Natural killer cell treated with Interleukin-12 subunit alpha and Interleukin-12 subunit beta and Interleukin-15 and Interleukin-18, amount 100 ng/mL, for 72 hours (primary cell): ENCODE data around the gene DAP. TPM values are rescaled to one million over a fixed set of nuclear protein-coding genes. Genes with fewer than 3 reads are reported as not detected.

Experiments used
- ATAC-seq, 2 donors: fragments of 150-1000 bp; cut with Tn5 transposase in 1 of 2; sonication (Bioruptor Pico), chemical (Tn5 transposase) in 1 of 2; 2 replicates each; pipeline ENCODE4 v1.10.0; 2021
- DNase-seq: peaks from one replicate; pipeline ENCODE4 v3.0.0; 2022; ENCODE audit warnings: low spot score
- H3K27ac Mint-ChIP-seq, 2 donors: 1 replicate in 1 of 2; 2 replicates in 1 of 2; pipeline ENCODE4 v1.8.0; 2022; ENCODE audit warnings: mixed read lengths in 2 of 2, mild to moderate bottlenecking in 1 of 2, moderate library complexity in 1 of 2
- H3K27me3 Mint-ChIP-seq, 2 donors: 1 replicate in 1 of 2; 2 replicates in 1 of 2; pipeline ENCODE4 v1.8.0; 2022; ENCODE audit warnings: mixed read lengths in 2 of 2
- H3K36me3 Mint-ChIP-seq: one replicate; pipeline ENCODE4 v1.8.0; 2022; ENCODE audit warnings: mixed read lengths
- H3K4me1 Mint-ChIP-seq, 2 donors: 1 replicate in 1 of 2; 2 replicates in 1 of 2; pipeline ENCODE4 v1.8.0; 2022; ENCODE audit warnings: low read depth in 2 of 2, mixed read lengths in 2 of 2, mild to moderate bottlenecking in 1 of 2
- H3K4me3 Mint-ChIP-seq: one replicate; pipeline ENCODE4 v1.8.0; 2022; ENCODE audit warnings: mixed read lengths
- H3K9me3 Mint-ChIP-seq: 2 replicates; pipeline ENCODE4 v1.8.0; 2022; ENCODE audit warnings: mixed read lengths
- total RNA-seq, 2 donors: library from RNA; stranded (reverse); gene quantifications; one replicate each; pipeline ENCODE4 v1.2.3, GENCODE V29; 2022

DAP gene
- total RNA-seq, 2 donors from 2014 or later: 80.1 to 84.3 TPM

DNA sequence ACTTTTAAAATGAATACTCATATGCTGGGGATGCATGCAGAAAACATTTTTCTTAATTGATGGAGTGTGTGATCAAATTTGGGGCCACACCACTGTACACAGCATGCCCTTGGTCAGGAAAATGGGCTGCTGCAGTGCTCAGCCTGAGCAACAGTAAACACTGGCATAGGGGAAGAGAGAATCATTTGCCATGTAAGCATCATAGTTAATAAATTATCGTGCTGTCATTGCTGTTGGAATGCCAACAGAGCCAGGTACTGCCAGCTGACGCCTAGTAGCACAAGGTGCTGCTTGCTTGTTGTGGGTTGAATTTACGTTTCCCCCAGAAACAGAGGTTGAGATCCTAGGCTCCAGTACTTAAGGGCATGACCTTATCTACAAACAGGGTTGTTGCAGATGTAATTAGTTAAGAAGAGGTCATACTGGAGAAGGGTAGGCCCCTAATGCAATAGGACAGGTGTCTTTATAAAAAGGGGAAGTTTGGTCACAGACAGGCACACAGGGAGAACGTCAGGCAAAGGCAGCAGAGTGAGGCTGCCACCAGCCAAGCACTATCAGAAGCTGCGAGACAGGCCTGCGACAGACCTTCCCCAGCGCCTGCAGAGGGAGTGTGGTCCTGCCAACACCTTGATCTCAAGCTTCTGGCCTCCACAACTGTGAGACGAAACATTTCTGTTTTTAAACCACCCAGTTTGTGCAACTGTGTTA lies 25.3 kb downstream of the DAP start:
- DNase-seq (no peak), ATAC-seq (no peak)
- peaks cover 20 to 43% of the 10 kb centered on the region in 2 donors for H3K4me1 Mint-ChIP-seq
- no peak overlapping the region for H3K4me3 Mint-ChIP-seq
- H3K9me3 Mint-ChIP-seq: no peaks in the 10 kb centered on the region
- no peaks in the 10 kb centered on the region for H3K27me3 Mint-ChIP-seq
- peaks cover 22% of the 10 kb centered on the region for H3K36me3 Mint-ChIP-seq
- peak overlapping the region in 1 of 2 donors; percentile 63 for H3K27ac Mint-ChIP-seq

DNA sequence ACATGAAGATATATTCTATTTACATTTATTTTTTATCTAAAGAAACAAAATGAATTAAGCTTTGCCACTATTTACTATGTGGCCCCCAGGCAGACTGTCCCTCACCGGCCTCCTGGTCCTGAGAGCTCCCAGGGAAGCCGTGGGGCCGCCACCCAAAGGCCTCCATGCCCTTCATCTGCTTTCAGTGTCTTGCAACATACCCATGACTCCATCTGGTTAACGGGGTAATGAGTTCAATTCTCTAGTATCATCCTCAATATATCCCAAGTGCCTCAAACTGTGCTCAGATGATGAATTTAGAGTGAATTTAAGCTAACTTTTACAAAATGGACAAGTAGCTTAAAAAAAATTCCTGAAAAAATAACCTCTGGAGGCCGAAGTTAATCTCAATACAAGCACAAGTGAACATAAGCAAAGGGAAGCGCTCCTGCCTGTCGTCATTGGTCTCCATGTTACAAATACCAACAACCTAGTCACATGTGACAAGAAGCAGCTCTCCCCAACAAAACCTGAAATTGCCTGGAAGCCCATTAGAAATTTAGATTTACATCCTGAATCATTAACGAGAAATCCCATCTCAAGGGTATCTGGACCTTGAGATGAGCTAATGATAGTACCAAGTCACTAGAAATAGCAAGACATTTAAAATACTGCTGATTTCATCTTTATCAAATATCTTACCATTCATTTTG lies 26.1 kb downstream of the DAP start:
- no peak for DNase-seq
- no peak for ATAC-seq
- no peaks in the 10 kb centered on the region for H3K27me3 Mint-ChIP-seq
- no peak overlapping the region for H3K4me3 Mint-ChIP-seq
- H3K9me3 Mint-ChIP-seq: no peaks in the 10 kb centered on the region
- peaks cover 17% of the 10 kb centered on the region for H3K36me3 Mint-ChIP-seq
- H3K4me1 Mint-ChIP-seq: peaks cover 20 to 43% of the 10 kb centered on the region in 2 donors
- peak overlapping the region in 1 of 2 donors; percentile 63 for H3K27ac Mint-ChIP-seq

DNA sequence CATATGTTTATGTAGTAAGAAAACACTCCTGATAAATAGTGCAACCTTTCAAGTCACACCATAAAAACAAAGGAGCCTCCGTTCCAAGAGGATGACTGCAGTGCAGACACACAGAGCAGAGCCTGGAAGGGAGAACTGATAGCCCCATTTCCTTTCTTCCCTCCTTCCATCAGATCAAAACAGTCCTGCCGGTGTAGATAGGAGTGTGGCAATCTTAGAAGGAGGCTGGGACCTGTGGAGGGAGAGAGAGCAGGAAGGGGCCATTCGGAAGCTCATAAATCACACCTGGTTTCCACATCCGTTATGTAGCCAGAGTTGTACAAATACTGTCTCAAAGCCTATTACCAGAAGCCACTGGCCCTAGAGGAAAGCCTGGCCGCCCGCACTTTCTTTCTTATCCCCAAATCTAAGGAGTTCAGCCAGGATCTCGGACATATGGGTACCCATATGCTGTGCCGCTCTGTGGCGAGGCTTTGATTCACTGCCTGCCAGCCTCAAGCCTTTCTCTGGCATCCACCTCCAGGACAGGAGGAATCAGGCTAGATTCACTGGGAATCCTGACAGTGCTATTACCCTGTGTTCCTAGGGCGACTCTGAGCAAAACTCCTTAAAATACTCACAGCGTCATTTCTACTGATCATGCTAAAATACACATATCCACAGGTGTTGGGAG lies 26.9 kb downstream of the DAP start:
- H3K36me3 Mint-ChIP-seq: peaks cover 14% of the 10 kb centered on the region
- no peaks in the 10 kb centered on the region for H3K27me3 Mint-ChIP-seq
- no peaks in the 10 kb centered on the region for H3K9me3 Mint-ChIP-seq
- H3K4me1 Mint-ChIP-seq: peaks cover 25 to 50% of the 10 kb centered on the region in 2 donors
- peak; percentile 62 to 76 for ATAC-seq
- peak overlapping the region in 1 of 2 donors; percentile 63 for H3K27ac Mint-ChIP-seq
- DNase-seq: no peak
- peak overlapping the region; percentile 12 for H3K4me3 Mint-ChIP-seq

GRCh38 chr5:10733426-10733825 lies 27.6 kb downstream of the DAP start:
- DNase-seq (no peak), ATAC-seq (no peak)
- Mint-ChIP-seq H3K27ac (no peak overlapping the region), H3K9me3 (no peaks in the 10 kb centered on the region), H3K36me3 (peaks cover 9% of the 10 kb centered on the region), H3K27me3 (no peaks in the 10 kb centered on the region), H3K4me3 (no peak overlapping the region), H3K4me1 (peaks cover 30 to 55% of the 10 kb centered on the region in 2 donors)

- no peaks in the 10 kb centered on the region for H3K36me3 Mint-ChIP-seq
- no peak for ATAC-seq
- no peak overlapping the region for H3K27ac Mint-ChIP-seq
- no peaks in the 10 kb centered on the region for H3K27me3 Mint-ChIP-seq
- DNase-seq: no peak
- H3K9me3 Mint-ChIP-seq: no peaks in the 10 kb centered on the region
- no peak overlapping the region for H3K4me3 Mint-ChIP-seq
- peaks cover 42 to 57% of the 10 kb centered on the region in 2 donors for H3K4me1 Mint-ChIP-seq
Observed at GRCh38 chr5:10731913-10732312, 29.1 kb downstream of the DAP start.

DNA sequence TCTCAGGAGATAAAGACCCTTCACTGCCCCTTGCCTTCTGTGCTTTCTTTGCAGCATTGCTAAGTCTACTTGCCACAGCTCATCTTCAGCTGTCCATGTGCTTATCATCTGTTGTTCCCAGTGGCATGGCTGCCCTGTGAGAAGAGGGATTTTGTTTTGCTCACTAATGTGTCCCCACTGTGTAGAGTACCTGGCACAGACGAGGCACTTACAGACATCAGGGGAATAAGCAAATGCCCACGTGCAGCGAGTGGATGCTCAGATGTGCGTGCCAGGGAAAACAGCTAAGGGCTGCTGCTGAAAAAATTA lies 31.0 kb downstream of the DAP start:
- Mint-ChIP-seq H3K4me1 (peaks cover 42 to 54% of the 10 kb centered on the region in 2 donors), H3K9me3 (no peaks in the 10 kb centered on the region), H3K4me3 (no peak overlapping the region), H3K36me3 (no peaks in the 10 kb centered on the region), H3K27me3 (no peaks in the 10 kb centered on the region), H3K27ac (no peak overlapping the region)
- no peak for DNase-seq
- ATAC-seq: no peak

DNA sequence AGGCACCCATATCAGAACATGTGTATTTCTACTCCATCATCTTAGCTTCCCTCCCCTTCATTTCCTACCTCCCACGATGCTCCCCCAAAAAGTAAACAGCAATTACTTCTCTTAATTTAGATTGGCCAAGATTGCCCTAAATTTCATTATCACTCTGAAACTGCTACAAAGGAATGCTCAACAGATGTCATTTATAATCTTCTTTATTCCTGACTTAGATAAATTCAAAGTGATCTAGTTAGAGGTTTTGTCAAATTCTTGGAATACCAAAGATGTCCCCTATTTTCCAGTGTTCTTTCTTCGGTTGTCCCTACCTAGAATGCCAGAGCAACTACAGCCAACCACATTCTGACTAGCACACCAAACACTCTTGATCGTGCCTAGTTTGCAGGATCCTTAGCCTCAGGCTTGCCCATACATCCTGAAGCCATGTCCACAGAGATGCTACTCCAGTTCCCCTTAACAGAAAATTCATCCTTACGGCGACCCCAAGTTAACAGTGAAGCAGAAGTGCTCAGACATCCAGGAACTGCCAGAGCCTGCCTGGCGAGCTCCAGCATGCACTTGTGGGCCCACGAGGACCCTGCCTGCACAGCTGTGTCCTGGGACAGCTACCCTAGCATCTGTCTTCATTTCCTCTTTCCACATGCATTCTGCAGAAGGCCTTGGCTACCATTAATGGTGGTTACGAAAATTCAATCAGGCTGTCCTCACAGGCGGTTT lies 31.6 kb downstream of the DAP start:
- ATAC-seq (no peak), DNase-seq (no peak)
- H3K27ac Mint-ChIP-seq: no peak overlapping the region
- peaks cover 39 to 51% of the 10 kb centered on the region in 2 donors for H3K4me1 Mint-ChIP-seq
- no peak overlapping the region for H3K4me3 Mint-ChIP-seq
- H3K36me3 Mint-ChIP-seq: no peaks in the 10 kb centered on the region
- no peaks in the 10 kb centered on the region for H3K27me3 Mint-ChIP-seq
- H3K9me3 Mint-ChIP-seq: no peaks in the 10 kb centered on the region

DNA sequence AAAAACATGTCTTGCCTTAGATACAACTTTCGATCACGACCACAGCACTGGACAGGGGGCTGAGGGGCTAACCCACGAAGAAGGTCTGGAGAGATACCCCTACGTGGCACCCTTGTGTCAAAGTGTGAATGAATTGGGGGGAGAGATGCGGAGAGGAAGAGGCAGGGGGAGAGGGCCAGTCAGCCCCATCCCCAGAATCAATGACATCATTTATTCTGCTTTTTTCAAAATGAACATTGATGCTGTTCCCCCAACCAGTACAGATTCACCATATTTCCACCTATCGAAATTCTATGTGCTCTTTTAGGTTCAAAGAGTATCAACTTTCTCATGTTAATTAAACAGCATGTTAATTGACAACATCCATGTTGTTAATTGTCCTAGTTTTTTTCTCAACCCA lies 32.4 kb downstream of the DAP start:
- no peaks in the 10 kb centered on the region for H3K9me3 Mint-ChIP-seq
- no peak overlapping the region for H3K27ac Mint-ChIP-seq
- no peak overlapping the region for H3K4me3 Mint-ChIP-seq
- H3K4me1 Mint-ChIP-seq: peaks cover 32 to 46% of the 10 kb centered on the region in 2 donors
- no peak for ATAC-seq
- DNase-seq: no peak
- H3K27me3 Mint-ChIP-seq: no peaks in the 10 kb centered on the region
- no peaks in the 10 kb centered on the region for H3K36me3 Mint-ChIP-seq

DNA sequence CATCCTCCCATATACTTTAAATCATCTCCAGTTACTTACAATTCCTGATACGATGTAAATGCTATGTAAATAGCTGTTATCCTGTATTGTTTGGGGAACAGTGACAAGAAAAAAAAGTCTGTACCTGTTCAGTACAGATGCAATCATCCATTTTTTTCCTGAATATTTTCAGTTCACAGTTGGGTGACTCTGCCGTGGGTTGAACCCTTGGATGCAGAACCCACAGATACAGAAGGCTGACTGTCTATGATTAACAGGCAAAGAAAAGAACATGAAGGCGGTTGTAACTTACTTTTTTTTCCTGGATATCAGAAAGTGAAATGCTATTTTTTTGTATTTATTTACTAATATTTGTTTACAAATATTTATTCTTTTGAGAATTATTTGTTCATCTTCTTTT lies 33.2 kb downstream of the DAP start:
- no peaks in the 10 kb centered on the region for H3K9me3 Mint-ChIP-seq
- H3K36me3 Mint-ChIP-seq: no peaks in the 10 kb centered on the region
- no peak overlapping the region for H3K4me3 Mint-ChIP-seq
- ATAC-seq (no peak), DNase-seq (no peak)
- H3K4me1 Mint-ChIP-seq: peaks cover 40 to 47% of the 10 kb centered on the region in 2 donors
- peak overlapping the region in 1 of 2 donors; percentile 33 for H3K27ac Mint-ChIP-seq
- H3K27me3 Mint-ChIP-seq: no peaks in the 10 kb centered on the region

DNA sequence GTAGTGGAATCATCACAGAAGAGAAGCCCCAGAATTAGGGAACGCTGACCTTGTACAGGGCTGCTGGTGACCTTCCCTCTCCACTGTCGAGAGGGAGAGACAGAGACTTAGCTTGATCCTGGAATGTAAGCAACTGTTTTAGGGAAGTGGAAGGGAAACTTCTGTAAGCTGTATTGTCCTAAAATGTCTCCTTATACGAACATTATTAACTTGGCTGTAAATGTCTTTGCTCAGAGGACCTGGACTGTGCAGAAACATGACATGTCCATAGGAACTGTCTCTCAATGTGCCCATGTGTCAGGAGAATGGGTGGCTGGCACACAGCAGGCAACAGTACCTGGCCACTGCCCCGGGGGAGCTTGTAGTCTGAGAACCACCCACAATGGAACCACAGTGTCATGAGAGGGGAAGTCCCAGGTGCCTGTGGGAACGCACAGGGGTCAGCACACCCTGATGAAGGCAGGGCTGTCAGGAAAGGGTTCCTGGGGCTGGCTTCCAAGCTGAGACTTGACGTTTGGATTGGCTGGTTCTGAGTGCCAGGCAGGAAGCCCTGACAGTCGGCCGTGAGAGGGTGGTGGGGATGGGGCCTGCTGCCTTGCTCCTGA lies 34.0 kb downstream of the DAP start:
- H3K9me3 Mint-ChIP-seq: no peaks in the 10 kb centered on the region
- H3K4me1 Mint-ChIP-seq: peaks cover 45 to 47% of the 10 kb centered on the region in 2 donors
- DNase-seq (no peak), ATAC-seq (peak; percentile 78 to 80)
- H3K36me3 Mint-ChIP-seq: no peaks in the 10 kb centered on the region
- H3K4me3 Mint-ChIP-seq: no peak overlapping the region
- H3K27me3 Mint-ChIP-seq: no peaks in the 10 kb centered on the region
- H3K27ac Mint-ChIP-seq: peak overlapping the region in 1 of 2 donors; percentile 33

GRCh38 chr5:10726179-10726912 lies 34.7 kb downstream of the DAP start:
- ATAC-seq (peak; percentile 54 to 59), DNase-seq (no peak)
- no peaks in the 10 kb centered on the region for H3K9me3 Mint-ChIP-seq
- H3K36me3 Mint-ChIP-seq: no peaks in the 10 kb centered on the region
- H3K27me3 Mint-ChIP-seq: no peaks in the 10 kb centered on the region
- H3K4me3 Mint-ChIP-seq: no peak overlapping the region
- H3K27ac Mint-ChIP-seq: peak overlapping the region in 1 of 2 donors; percentile 33
- H3K4me1 Mint-ChIP-seq: peaks cover 45 to 50% of the 10 kb centered on the region in 2 donors

DNA sequence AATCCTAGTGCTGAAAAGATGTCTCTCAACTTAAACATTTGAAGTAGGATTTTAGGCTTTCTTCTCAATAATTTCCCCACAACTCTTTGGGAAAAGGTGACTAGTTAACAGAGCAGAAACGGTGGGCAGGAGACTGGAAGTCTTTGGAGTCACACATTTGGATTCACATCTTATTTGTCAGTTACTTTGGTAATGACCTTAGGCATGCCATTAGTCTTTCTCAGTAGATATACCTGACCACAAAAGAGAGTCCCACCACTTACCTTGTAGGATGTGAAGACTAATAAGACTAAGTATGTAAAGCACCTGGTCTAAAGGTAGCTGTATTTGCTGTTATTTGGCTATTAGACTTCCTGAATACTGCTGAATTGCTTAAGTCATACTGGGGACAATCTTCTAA lies 35.4 kb downstream of the DAP start:
- H3K27me3 Mint-ChIP-seq: no peaks in the 10 kb centered on the region
- H3K27ac Mint-ChIP-seq: no peak overlapping the region
- no peaks in the 10 kb centered on the region for H3K36me3 Mint-ChIP-seq
- DNase-seq (no peak), ATAC-seq (no peak)
- H3K4me3 Mint-ChIP-seq: no peak overlapping the region
- no peaks in the 10 kb centered on the region for H3K9me3 Mint-ChIP-seq
- H3K4me1 Mint-ChIP-seq: peaks cover 45 to 53% of the 10 kb centered on the region in 2 donors
